Uterus (tissue), 2 donors: ENCODE data around the gene LSAMP.

Source experiments
- POLR2A ChIP-seq, 2 donors: fragments of 450-650 bp; IDR thresholded peaks; one replicate each; pipeline ENCODE4 v1.6.1; 2016; ENCODE audit warnings: antibody characterized with exemption in 2 of 2, mild to moderate bottlenecking in 1 of 2, moderate library complexity in 1 of 2
- TF ChIP-seq, protein P1 (sequence below), 4 experiments: fragments of 200-600 bp in 2 of 4; fragments of 450-650 bp in 2 of 4; sonication (generic) in 2 of 4; IDR thresholded peaks; one replicate each; pipeline ENCODE4 v1.5.1; 2016 to 2019; ENCODE audit warnings: antibody characterized with exemption in 4 of 4, mild to moderate bottlenecking in 2 of 4, moderate library complexity in 1 of 4

DNA sequence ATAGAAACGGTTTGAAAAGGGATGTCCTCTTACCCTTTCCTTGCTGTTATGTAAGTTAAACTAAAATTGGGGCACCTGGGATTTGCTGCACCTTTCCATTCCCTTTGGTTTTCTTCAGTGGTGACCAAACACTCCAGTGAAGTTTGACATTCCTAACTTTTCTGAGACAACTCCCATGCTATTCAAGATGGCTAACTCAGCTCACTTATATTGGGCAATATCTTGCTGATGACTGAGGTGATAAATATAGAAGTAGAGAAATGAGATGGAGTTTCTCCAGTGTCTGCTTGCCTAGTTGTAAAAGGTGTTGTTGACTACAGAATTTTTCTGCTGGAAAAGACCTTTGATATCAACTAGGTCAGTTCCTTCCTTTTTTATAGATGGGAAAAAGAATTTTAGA is 530.2 kb downstream of the LSAMP start:
- TF ChIP-seq, protein P1, sequence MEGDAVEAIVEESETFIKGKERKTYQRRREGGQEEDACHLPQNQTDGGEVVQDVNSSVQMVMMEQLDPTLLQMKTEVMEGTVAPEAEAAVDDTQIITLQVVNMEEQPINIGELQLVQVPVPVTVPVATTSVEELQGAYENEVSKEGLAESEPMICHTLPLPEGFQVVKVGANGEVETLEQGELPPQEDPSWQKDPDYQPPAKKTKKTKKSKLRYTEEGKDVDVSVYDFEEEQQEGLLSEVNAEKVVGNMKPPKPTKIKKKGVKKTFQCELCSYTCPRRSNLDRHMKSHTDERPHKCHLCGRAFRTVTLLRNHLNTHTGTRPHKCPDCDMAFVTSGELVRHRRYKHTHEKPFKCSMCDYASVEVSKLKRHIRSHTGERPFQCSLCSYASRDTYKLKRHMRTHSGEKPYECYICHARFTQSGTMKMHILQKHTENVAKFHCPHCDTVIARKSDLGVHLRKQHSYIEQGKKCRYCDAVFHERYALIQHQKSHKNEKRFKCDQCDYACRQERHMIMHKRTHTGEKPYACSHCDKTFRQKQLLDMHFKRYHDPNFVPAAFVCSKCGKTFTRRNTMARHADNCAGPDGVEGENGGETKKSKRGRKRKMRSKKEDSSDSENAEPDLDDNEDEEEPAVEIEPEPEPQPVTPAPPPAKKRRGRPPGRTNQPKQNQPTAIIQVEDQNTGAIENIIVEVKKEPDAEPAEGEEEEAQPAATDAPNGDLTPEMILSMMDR (IDR thresholded peaks at IDR 0.05) = no peak
- TF ChIP-seq POLR2A (IDR thresholded peaks at IDR 0.05) = no peak
